ENCODE measurements around the gene EAF2. TPM values are rescaled to one million over a fixed set of nuclear protein-coding genes. Genes with fewer than 3 reads are reported as not detected.

The EAF2 gene
- total and polyA plus RNA-seq, 2 donors (not counting 1 experiment from before 2014, with no cell fraction given): 31.1 to 161 TPM

DNA sequence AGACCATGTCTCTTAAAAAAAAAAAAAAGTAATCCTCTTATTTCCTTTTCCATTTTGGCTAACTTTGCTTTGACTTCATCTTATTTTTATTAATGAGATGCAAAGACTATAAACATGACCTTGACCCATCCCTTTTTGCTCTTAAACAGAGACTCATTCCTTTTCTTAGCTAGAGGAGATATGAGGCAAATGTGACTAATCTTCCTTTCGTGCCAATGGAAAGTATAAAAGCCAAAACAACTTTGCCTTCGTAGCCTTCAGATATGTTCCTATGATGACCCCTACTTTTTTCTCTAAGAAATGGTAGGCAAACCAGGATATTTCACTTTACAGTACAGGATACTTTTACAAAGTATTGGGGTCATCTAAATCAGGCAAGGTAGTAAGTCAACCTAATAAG is 48.5 kb upstream of the EAF2 start:
- intact Hi-C loops (cut with micrococcal nuclease): no loop called here
- no peaks in the 10 kb centered on the region for H3K4me1 ChIP-seq (ENCODE audit: control insufficient read depth in 2 of 2, insufficient read depth in 2 of 2, low read length in 2 of 2)
- H3K4me2 ChIP-seq (replicated peaks; ENCODE audit: low read depth, low read length, poor library complexity, severe bottlenecking): no peak overlapping the region
- CTCF ChIA-PET: no interaction called here
- no peak overlapping the region for H3K4me3 ChIP-seq (ENCODE audit: control extremely low read depth in 1 of 5, extremely low read depth in 1 of 5, insufficient read depth in 1 of 5, low read depth in 2 of 5, low read length in 4 of 5)
- H3K9me3 ChIP-seq (ENCODE audit: control extremely low read depth in 1 of 3, control insufficient read depth in 2 of 3, insufficient read depth in 1 of 3, low read length in 2 of 3): no peaks in the 10 kb centered on the region
- POLR2A ChIA-PET: interaction anchor here (0.7 kb wide), 1 partner anchor 16 kb away, joined by 3 read pairs; no protein-coding TSS in a partner anchor
- H2AFZ ChIP-seq (ENCODE audit: insufficient read depth, low read depth, low read length, poor library complexity, severe bottlenecking): no peak overlapping the region
- no peaks in the 10 kb centered on the region for H4K20me1 ChIP-seq (ENCODE audit: control insufficient read depth, insufficient read depth, low read length, poor library complexity, severe bottlenecking)
- peaks cover 26% of the 10 kb centered on the region for H3K79me2 ChIP-seq (ENCODE audit: control insufficient read depth, insufficient read depth, low read length)
- WGBS (ENCODE audit: insufficient coverage): no CpG with 5 or more reads among the region's 2 CpGs
- Mint-ChIP-seq H3K4me3 (no peak overlapping the region), H3K4me1 (peaks cover 16% of the 10 kb centered on the region), H3K9me3 (ENCODE audit: insufficient read depth) (no peaks in the 10 kb centered on the region), H3K27me3 (no peaks in the 10 kb centered on the region), H3K27ac (no peak overlapping the region)
- TF ChIP-seq, protein P1, sequence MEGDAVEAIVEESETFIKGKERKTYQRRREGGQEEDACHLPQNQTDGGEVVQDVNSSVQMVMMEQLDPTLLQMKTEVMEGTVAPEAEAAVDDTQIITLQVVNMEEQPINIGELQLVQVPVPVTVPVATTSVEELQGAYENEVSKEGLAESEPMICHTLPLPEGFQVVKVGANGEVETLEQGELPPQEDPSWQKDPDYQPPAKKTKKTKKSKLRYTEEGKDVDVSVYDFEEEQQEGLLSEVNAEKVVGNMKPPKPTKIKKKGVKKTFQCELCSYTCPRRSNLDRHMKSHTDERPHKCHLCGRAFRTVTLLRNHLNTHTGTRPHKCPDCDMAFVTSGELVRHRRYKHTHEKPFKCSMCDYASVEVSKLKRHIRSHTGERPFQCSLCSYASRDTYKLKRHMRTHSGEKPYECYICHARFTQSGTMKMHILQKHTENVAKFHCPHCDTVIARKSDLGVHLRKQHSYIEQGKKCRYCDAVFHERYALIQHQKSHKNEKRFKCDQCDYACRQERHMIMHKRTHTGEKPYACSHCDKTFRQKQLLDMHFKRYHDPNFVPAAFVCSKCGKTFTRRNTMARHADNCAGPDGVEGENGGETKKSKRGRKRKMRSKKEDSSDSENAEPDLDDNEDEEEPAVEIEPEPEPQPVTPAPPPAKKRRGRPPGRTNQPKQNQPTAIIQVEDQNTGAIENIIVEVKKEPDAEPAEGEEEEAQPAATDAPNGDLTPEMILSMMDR (IDR thresholded peaks at IDR 0.05): no peak
- TF ChIP-seq EZH2 (IDR thresholded peaks at IDR 0.05; ENCODE audit: borderline replicate concordance, insufficient read depth, low read depth, low read length, poor library complexity, severe bottlenecking): no peak
- no peak overlapping the region for H3K9ac ChIP-seq (ENCODE audit: low read length)
- ATAC-seq (ENCODE audit: low read depth): no peak
- DNase-seq: no peak
- peaks cover 5 to 56% of the 10 kb centered on the region in 2 experiments for H3K36me3 ChIP-seq (replicated peaks in 1 of 2; ENCODE audit: control extremely low read depth in 1 of 2, control insufficient read depth in 1 of 2, extremely low read depth in 1 of 2, insufficient read depth in 2 of 2, low read length in 1 of 2)
- no peaks in the 10 kb centered on the region for H3K27me3 ChIP-seq (replicated peaks in 1 of 4; ENCODE audit: control extremely low read depth in 1 of 4, control insufficient read depth in 3 of 4, insufficient read depth in 4 of 4, low read length in 3 of 4)
- peak overlapping the region in 1 of 2 donors; percentile 25 for H3K27ac ChIP-seq (ENCODE audit: low read length in 2 of 2)

DNA sequence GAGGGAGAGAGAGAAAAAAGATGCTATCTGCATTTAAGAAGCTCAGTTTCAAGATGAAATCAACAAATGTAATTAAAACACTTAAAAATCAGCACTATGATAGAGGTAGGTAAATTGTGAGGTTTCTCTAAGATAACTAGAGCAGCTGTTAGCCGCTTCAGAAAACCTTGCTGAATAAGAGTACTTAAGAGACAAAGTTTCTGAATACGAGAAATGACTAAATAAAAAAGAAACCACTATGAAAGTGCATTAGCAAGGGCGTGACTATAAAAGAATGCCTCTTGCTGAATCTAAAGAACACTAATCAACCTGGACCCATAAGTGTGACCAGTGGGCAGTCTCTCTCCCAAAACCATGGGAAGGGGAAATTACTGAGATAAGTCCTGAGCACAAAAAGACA is 41.9 kb upstream of the EAF2 start:
- DNase-seq: peak; percentile 40
- H2AFZ ChIP-seq (ENCODE audit: insufficient read depth, low read depth, low read length, poor library complexity, severe bottlenecking): peak overlapping the region; percentile 51
- no peaks in the 10 kb centered on the region for H3K9me3 ChIP-seq (ENCODE audit: control extremely low read depth in 1 of 3, control insufficient read depth in 2 of 3, insufficient read depth in 1 of 3, low read length in 2 of 3)
- intact Hi-C loops (cut with micrococcal nuclease): loop anchor here (5.0 kb wide), 1 partner anchor 44 kb away; the partner anchor contains the start of genes EAF2 and IQCB1
- peaks cover 30 to 43% of the 10 kb centered on the region in 2 donors for H3K4me1 ChIP-seq (ENCODE audit: control insufficient read depth in 2 of 2, insufficient read depth in 2 of 2, low read length in 2 of 2)
- peak overlapping the region; percentile 67 for H3K9ac ChIP-seq (ENCODE audit: low read length)
- peak overlapping the region; percentile 76 to 87 for H3K27ac ChIP-seq (ENCODE audit: low read length in 2 of 2)
- Mint-ChIP-seq H3K4me1 (peaks cover 48% of the 10 kb centered on the region), H3K9me3 (ENCODE audit: insufficient read depth) (no peaks in the 10 kb centered on the region), H3K27me3 (no peaks in the 10 kb centered on the region), H3K4me3 (peak overlapping the region; percentile 90), H3K27ac (peak overlapping the region; percentile 96)
- ATAC-seq (ENCODE audit: low read depth): no peak
- H3K79me2 ChIP-seq (ENCODE audit: control insufficient read depth, insufficient read depth, low read length): peaks cover 30% of the 10 kb centered on the region
- H3K27me3 ChIP-seq (replicated peaks in 1 of 4; ENCODE audit: control extremely low read depth in 1 of 4, control insufficient read depth in 3 of 4, insufficient read depth in 4 of 4, low read length in 3 of 4): no peaks in the 10 kb centered on the region
- no peaks in the 10 kb centered on the region for H4K20me1 ChIP-seq (ENCODE audit: control insufficient read depth, insufficient read depth, low read length, poor library complexity, severe bottlenecking)
- H3K4me3 ChIP-seq (ENCODE audit: control extremely low read depth in 1 of 5, extremely low read depth in 1 of 5, insufficient read depth in 1 of 5, low read depth in 2 of 5, low read length in 4 of 5): peak overlapping the region; percentile 11 to 60 (median 33)
- ChIA-PET CTCF (interaction anchor here (0.9 kb wide), 1 partner anchor 210 kb away, joined by 3 read pairs; no protein-coding TSS in a partner anchor), POLR2A (interaction anchor here (1.3 kb wide), 1 partner anchor 16 kb away, joined by 11 read pairs; no protein-coding TSS in a partner anchor)
- WGBS (ENCODE audit: insufficient coverage): no CpG with 5 or more reads among the region's 3 CpGs
- H3K4me2 ChIP-seq (replicated peaks; ENCODE audit: low read depth, low read length, poor library complexity, severe bottlenecking): peak overlapping the region; percentile 73
- no peak for TF ChIP-seq EZH2 (IDR thresholded peaks at IDR 0.05; ENCODE audit: borderline replicate concordance, insufficient read depth, low read depth, low read length, poor library complexity, severe bottlenecking)
- TF ChIP-seq, protein P1 (IDR thresholded peaks at IDR 0.05): no peak
- H3K36me3 ChIP-seq (replicated peaks in 1 of 2; ENCODE audit: control extremely low read depth in 1 of 2, control insufficient read depth in 1 of 2, extremely low read depth in 1 of 2, insufficient read depth in 2 of 2, low read length in 1 of 2): peaks cover 7 to 20% of the 10 kb centered on the region in 2 experiments

Measured in B cell (primary cell).